Neural crest cell (in vitro differentiated cells): ENCODE data around the gene CASP6. TPM values are rescaled to one million over a fixed set of nuclear protein-coding genes. Genes with fewer than 3 reads are reported as not detected.

Source experiments
- DNase-seq: peaks from one replicate; pipeline ENCODE4 v3.0.0; 2021; ENCODE audit warnings: low read depth, mixed read lengths, low spot score
- H3K27ac Mint-ChIP-seq: one replicate; pipeline ENCODE4 v1.8.0; 2021; ENCODE audit warnings: mild to moderate bottlenecking, mixed read lengths; ENCODE audit not compliant: unreplicated experiment
- H3K27me3 Mint-ChIP-seq: 2 replicates; pipeline ENCODE4 v1.8.0; 2021; ENCODE audit warnings: low read depth, mild to moderate bottlenecking, mixed read lengths
- H3K36me3 Mint-ChIP-seq: 2 replicates; pipeline ENCODE4 v1.8.0; 2021; ENCODE audit warnings: low read depth, mild to moderate bottlenecking, mixed read lengths
- H3K4me1 Mint-ChIP-seq: 2 replicates; pipeline ENCODE4 v1.8.0; 2021; ENCODE audit warnings: mixed read lengths
- H3K4me3 Mint-ChIP-seq: one replicate; pipeline ENCODE4 v1.8.0; 2021; ENCODE audit warnings: mild to moderate bottlenecking, mixed read lengths
- H3K9me3 Mint-ChIP-seq: 2 replicates; pipeline ENCODE4 v1.8.0; 2021; ENCODE audit warnings: mixed read lengths
- CTCF ChIP-seq: fragments of 200-600 bp; sonication (generic); conservative IDR thresholded peaks from 2 replicates; pipeline ENCODE4 v1.5.0; 2021; ENCODE audit warnings: antibody characterized with exemption, mild to moderate bottlenecking
- total RNA-seq: library from RNA; stranded (reverse); gene quantifications from 2 replicates; pipeline ENCODE4 v1.2.1, GENCODE V29; 2021

Gene CASP6
- total RNA-seq, 1 donor from 2014 or later, result 25.4 TPM

- Mint-ChIP-seq H3K27me3 (no peaks in the 10 kb centered on the region), H3K36me3 (peaks cover 27% of the 10 kb centered on the region), H3K9me3 (peaks cover 15% of the 10 kb centered on the region), H3K4me1 (no peaks in the 10 kb centered on the region), H3K27ac (no peak overlapping the region), H3K4me3 (no peak overlapping the region)
- no peak for DNase-seq
- TF ChIP-seq CTCF, result no peak
Measured at GRCh38 chr4:109676886-109677285, 26.4 kb downstream of the CASP6 start.

DNA sequence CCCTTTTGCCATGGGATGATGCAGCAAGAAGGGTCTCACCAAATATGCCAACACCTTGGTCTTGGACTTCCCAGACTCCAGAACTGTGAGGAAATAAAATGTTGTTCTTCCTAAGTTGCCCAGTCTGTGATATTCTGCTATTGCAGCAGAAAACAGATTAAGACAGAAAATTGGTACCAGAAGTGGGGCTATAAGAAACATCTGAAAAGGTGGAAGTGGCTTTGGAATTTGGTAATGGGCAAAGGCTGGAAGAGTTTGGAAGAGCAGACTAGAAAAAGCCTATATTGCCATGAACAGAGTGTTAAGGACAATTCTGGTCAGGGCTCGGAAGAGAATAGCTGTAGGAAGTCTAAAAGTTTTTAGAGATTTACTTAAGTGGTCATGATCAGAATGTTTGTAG, 27.4 kb downstream of the CASP6 start:
- H3K4me1 Mint-ChIP-seq, result no peaks in the 10 kb centered on the region
- no peaks in the 10 kb centered on the region for H3K27me3 Mint-ChIP-seq
- H3K27ac Mint-ChIP-seq, result no peak overlapping the region
- no peak overlapping the region for H3K4me3 Mint-ChIP-seq
- DNase-seq, result no peak
- peaks cover 24% of the 10 kb centered on the region for H3K36me3 Mint-ChIP-seq
- H3K9me3 Mint-ChIP-seq, result peaks cover 21% of the 10 kb centered on the region
- no peak for TF ChIP-seq CTCF

GRCh38 chr4:109675181-109675580, 28.1 kb downstream of the CASP6 start:
- DNase-seq, result no peak

GRCh38 chr4:109673303-109673702, 29.9 kb downstream of the CASP6 start:
- TF ChIP-seq CTCF, result no peak
- H3K9me3 Mint-ChIP-seq, result peaks cover 17% of the 10 kb centered on the region
- peaks cover 13% of the 10 kb centered on the region for H3K36me3 Mint-ChIP-seq
- H3K27me3 Mint-ChIP-seq, result no peaks in the 10 kb centered on the region
- no peak overlapping the region for H3K27ac Mint-ChIP-seq
- H3K4me1 Mint-ChIP-seq, result no peaks in the 10 kb centered on the region
- no peak overlapping the region for H3K4me3 Mint-ChIP-seq
- DNase-seq, result no peak

More at GRCh38 chr4:109675181-109675580, 28.1 kb downstream of the CASP6 start:
- peaks cover 18% of the 10 kb centered on the region for H3K36me3 Mint-ChIP-seq
- H3K9me3 Mint-ChIP-seq, result peaks cover 19% of the 10 kb centered on the region
- H3K27me3 Mint-ChIP-seq, result no peaks in the 10 kb centered on the region
- peak overlapping the region; percentile 75 for H3K27ac Mint-ChIP-seq
- no peak for TF ChIP-seq CTCF
- H3K4me1 Mint-ChIP-seq, result no peaks in the 10 kb centered on the region
- H3K4me3 Mint-ChIP-seq, result no peak overlapping the region

- Mint-ChIP-seq H3K27ac (no peak overlapping the region), H3K36me3 (peaks cover 12% of the 10 kb centered on the region), H3K4me1 (no peaks in the 10 kb centered on the region), H3K27me3 (no peaks in the 10 kb centered on the region), H3K4me3 (no peak overlapping the region), H3K9me3 (peaks cover 16% of the 10 kb centered on the region)
- DNase-seq, result no peak
- no peak for TF ChIP-seq CTCF
Measured at GRCh38 chr4:109672169-109672930, 30.9 kb downstream of the CASP6 start.
